Ishikawa (cell line): Measurements from ENCODE around the gene SLC25A31.

Source experiments
- CEBPB ChIP-seq: IDR thresholded peaks from 2 replicates; pipeline ENCODE4 v1.6.1; 2012
- CREB1 ChIP-seq: IDR thresholded peaks from 2 replicates; pipeline ENCODE4 v1.6.1; 2012; ENCODE audit warnings: low read depth
- EP300 ChIP-seq: IDR thresholded peaks from 2 replicates; pipeline ENCODE4 v1.6.1; 2012; ENCODE audit warnings: borderline replicate concordance
- MAX ChIP-seq: IDR thresholded peaks from 2 replicates; pipeline ENCODE4 v1.6.1; 2012
- RAD21 ChIP-seq: IDR thresholded peaks from 2 replicates; pipeline ENCODE4 v1.6.1; 2012; ENCODE audit warnings: low read depth
- TAF1 ChIP-seq: IDR thresholded peaks from 2 replicates; pipeline ENCODE4 v1.6.1; 2012; ENCODE audit warnings: low read depth, mild to moderate bottlenecking
- TCF12 ChIP-seq: IDR thresholded peaks from 2 replicates; pipeline ENCODE4 v1.6.1; 2012; ENCODE audit warnings: low read depth
- ZBTB7A ChIP-seq: IDR thresholded peaks from 2 replicates; pipeline ENCODE4 v1.6.1; 2012; ENCODE audit warnings: low read depth

GRCh38 chr4:127756906-127757305 lies 26.7 kb downstream of the SLC25A31 start:
- TF ChIP-seq CEBPB (no peak), MAX (no peak), CREB1 (no peak), TAF1 (no peak), EP300 (no peak), RAD21 (no peak), TCF12 (no peak), ZBTB7A (no peak)
